Measurements from ENCODE around the gene NREP. TPM values are rescaled to one million over a fixed set of nuclear protein-coding genes. Genes with fewer than 3 reads are reported as not detected.

NREP gene
- total and polyA plus RNA-seq, 4 donors, result 3.0 to 82.7 (median 9.8) TPM

- Histone ChIP-seq H3K36me3 (ENCODE audit: control insufficient read depth in 4 of 4, insufficient read depth in 3 of 4, low read depth in 1 of 4, low read length in 3 of 4) (no peaks in the 10 kb centered on the region), H3K9me3 (ENCODE audit: control insufficient read depth in 4 of 4, low read length in 3 of 4) (no peaks in the 10 kb centered on the region), H3K27ac (ENCODE audit: low read depth in 1 of 2, low read length in 2 of 2) (no peak overlapping the region), H3K4me1 (ENCODE audit: control insufficient read depth in 4 of 4, insufficient read depth in 4 of 4, low read length in 3 of 4) (peaks cover 0 to 1% (median 0%) of the 10 kb centered on the region in 4 donors), H3K4me3 (ENCODE audit: low read depth in 1 of 3, low read length in 3 of 3) (no peak overlapping the region), H3K9ac (ENCODE audit: low read depth in 1 of 2, low read length in 2 of 2) (no peak overlapping the region), H3K27me3 (ENCODE audit: control insufficient read depth in 4 of 4, insufficient read depth in 4 of 4, low read length in 3 of 4) (no peaks in the 10 kb centered on the region)
- no peak for DNase-seq (ENCODE audit: low spot score)
- no peak for TF ChIP-seq EGR1 (IDR thresholded peaks at IDR 0.05; ENCODE audit: low read depth in 2 of 2)
- TF ChIP-seq NR2F2 (IDR thresholded peaks at IDR 0.05), result no peak
- no peak for TF ChIP-seq RAD21 (IDR thresholded peaks at IDR 0.05)
- no peak for TF ChIP-seq GABPA (IDR thresholded peaks at IDR 0.05 in 1 of 2, conservative IDR thresholded peaks at IDR 0.05 in 1 of 2)
- no peak for TF ChIP-seq CTCF (IDR thresholded peaks at IDR 0.05; ENCODE audit: low read depth, low read length, missing input control)
- TF ChIP-seq REST (IDR thresholded peaks at IDR 0.05), result no peak
- TF ChIP-seq YY1 (IDR thresholded peaks at IDR 0.05), result no peak
- TF ChIP-seq ATF3 (IDR thresholded peaks at IDR 0.05), result no peak
- no peak for TF ChIP-seq JUND (IDR thresholded peaks at IDR 0.05)
- no peak for TF ChIP-seq HNF4A (conservative IDR thresholded peaks at IDR 0.05)
- no peak for TF ChIP-seq SP1 (IDR thresholded peaks at IDR 0.05)
- TF ChIP-seq, protein P1, sequence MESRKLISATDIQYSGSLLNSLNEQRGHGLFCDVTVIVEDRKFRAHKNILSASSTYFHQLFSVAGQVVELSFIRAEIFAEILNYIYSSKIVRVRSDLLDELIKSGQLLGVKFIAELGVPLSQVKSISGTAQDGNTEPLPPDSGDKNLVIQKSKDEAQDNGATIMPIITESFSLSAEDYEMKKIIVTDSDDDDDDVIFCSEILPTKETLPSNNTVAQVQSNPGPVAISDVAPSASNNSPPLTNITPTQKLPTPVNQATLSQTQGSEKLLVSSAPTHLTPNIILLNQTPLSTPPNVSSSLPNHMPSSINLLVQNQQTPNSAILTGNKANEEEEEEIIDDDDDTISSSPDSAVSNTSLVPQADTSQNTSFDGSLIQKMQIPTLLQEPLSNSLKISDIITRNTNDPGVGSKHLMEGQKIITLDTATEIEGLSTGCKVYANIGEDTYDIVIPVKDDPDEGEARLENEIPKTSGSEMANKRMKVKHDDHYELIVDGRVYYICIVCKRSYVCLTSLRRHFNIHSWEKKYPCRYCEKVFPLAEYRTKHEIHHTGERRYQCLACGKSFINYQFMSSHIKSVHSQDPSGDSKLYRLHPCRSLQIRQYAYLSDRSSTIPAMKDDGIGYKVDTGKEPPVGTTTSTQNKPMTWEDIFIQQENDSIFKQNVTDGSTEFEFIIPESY (IDR thresholded peaks at IDR 0.05), result no peak
- TF ChIP-seq RXRA (IDR thresholded peaks at IDR 0.05), result no peak
- no peak for TF ChIP-seq TAF1 (conservative IDR thresholded peaks at IDR 0.05)
- TF ChIP-seq HNF4G (IDR thresholded peaks at IDR 0.05), result no peak
- TF ChIP-seq FOXA2 (IDR thresholded peaks at IDR 0.05), result no peak
- TF ChIP-seq FOXA1 (IDR thresholded peaks at IDR 0.05), result no peak
- TF ChIP-seq, protein P2, sequence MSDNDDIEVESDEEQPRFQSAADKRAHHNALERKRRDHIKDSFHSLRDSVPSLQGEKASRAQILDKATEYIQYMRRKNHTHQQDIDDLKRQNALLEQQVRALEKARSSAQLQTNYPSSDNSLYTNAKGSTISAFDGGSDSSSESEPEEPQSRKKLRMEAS (IDR thresholded peaks at IDR 0.05), result no peak
- 92% methylated on average over 8 of the region's 8 CpGs for WGBS
These were observed 8.9 kb upstream of the NREP start for GRCh38 chr5:111765613-111766571.

All from liver (tissue), 9 donors.